ENCODE results near the gene CARD6. TPM values are rescaled to one million over a fixed set of nuclear protein-coding genes. Genes with fewer than 3 reads are reported as not detected.

CARD6 gene, protein sequence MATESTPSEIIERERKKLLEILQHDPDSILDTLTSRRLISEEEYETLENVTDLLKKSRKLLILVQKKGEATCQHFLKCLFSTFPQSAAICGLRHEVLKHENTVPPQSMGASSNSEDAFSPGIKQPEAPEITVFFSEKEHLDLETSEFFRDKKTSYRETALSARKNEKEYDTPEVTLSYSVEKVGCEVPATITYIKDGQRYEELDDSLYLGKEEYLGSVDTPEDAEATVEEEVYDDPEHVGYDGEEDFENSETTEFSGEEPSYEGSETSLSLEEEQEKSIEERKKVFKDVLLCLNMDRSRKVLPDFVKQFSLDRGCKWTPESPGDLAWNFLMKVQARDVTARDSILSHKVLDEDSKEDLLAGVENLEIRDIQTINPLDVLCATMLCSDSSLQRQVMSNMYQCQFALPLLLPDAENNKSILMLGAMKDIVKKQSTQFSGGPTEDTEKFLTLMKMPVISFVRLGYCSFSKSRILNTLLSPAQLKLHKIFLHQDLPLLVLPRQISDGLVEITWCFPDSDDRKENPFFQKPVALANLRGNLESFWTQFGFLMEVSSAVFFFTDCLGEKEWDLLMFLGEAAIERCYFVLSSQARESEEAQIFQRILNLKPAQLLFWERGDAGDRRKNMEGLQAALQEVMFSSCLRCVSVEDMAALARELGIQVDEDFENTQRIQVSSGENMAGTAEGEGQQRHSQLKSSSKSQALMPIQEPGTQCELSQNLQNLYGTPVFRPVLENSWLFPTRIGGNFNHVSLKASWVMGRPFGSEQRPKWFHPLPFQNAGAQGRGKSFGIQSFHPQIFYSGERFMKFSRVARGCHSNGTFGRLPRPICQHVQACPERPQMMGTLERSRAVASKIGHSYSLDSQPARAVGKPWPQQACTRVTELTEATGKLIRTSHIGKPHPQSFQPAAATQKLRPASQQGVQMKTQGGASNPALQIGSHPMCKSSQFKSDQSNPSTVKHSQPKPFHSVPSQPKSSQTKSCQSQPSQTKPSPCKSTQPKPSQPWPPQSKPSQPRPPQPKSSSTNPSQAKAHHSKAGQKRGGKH
- 18.7 and 24.0 TPM in 2 replicates for total RNA-seq

GRCh38 chr5:40841068-40841805, at the start of gene CARD6:
Gene CARD6, plus strand, starts transcription at chr5:40841367. Its CDS starts 16 bp downstream, at chr5:40841383.

DNA sequence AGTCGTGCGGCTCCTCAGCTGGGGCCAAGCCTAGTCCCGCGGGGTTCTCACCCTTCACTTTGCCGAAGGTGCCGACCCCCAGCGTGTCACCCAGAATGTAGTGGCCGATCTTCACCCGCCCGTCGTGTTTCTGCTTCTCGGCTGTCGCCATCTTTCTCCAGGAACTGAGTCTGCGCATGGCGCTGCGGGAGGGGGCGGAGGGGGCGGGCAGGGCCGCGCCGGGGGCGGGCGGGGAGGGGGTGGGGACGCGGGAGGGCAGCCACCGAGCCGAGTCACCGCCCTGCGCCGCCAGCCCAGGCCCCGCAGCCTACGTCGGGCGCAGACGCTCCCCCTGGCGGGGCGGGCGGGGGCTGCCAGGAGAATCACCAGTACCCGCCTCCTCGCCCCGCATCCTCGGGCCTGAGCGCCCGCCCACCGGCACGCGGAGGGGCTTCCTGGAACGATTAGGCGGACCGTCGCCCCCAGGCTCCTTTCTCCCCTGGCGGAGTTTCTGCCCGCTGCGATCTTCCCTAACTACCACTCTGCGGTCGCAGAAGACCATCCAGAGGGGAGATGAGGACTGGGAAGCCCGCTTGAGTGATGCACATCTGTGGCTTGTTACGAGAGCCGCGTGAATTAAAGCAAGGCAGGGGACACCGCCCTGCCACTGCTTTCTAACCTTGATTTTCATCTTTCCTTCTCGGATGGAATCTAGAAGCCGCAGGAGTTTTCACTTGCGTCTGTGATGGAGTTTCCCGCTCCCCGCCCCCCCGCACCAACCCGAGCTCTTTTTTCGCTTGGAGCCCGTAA, 43.0 kb upstream of the CARD6 start, which contains the start of gene PRKAA1:
Gene PRKAA1, minus strand, starts transcription at position 363 of the 789 bp plus-strand sequence. Its CDS starts 185 bp downstream, at position 178.

DNA sequence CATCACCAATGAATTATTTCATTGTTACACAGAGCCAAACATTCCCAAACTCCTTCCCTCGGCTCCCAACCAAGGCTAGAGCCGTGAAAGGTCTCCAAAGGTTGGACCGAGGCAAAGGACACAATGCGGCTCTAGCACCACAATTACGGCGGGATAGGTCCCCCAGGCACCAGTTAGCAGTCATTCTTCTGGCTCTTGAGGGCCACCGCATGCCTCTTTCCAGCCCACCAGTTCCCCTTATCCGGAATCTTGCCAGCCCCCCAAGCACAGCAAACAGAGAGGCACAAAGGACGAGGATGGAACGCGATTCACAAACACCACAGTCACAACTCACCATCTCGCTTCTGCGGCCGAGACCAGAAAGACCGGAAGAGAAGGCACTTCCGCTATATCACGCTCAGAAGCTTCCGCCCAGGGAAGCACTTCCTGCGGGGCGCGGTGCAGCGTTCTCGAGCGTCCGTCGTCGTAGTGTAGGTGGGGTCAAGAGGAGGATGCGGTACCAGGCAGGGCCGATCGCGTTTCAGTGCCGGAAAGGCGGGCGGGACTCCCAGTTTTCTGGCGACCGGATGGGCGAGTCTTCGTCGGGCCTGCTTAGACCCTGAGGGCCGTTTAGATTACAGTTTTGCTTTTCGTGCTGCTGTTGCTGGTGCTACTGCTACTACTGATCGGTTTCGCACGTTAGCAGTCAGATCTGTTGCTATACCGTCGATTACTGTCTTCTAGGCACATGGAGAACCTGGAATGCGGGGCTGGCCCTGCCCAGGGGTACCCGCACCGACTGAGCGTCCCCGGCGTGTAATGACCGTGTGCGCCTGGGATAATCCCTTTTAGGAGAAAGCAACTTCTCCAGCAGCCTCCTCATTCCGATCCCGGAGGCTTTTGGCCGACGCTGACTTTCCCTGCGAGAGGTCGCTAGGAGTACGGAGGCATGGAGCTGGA, 6.0 kb upstream of the CARD6 start, which contains the start of gene RPL37:
Gene RPL37, minus strand, starts transcription at position 374 of the 939 bp plus-strand sequence. Its CDS starts 37 bp downstream, at position 337.

GRCh38 chr5:40909264-40909663, 68.1 kb downstream of the CARD6 start, which contains the start of gene C7:
Gene C7, plus strand, starts transcription at chr5:40909497. Its CDS starts 114 bp downstream, at chr5:40909611.

Other genes starting within 250 kb of the CARD6 start
- 10.3 and 23.3 TPM in 2 replicates for gene PTGER4, start 161.5 kb upstream of the CARD6 start, total RNA-seq
- 13.9 and 18.5 TPM in 2 replicates for gene TTC33, start 85.4 kb upstream of the CARD6 start, total RNA-seq
- gene PRKAA1, start 43.0 kb upstream of the CARD6 start, total RNA-seq, result 111 and 163 TPM in 2 replicates
- 393 and 958 TPM in 2 replicates for gene RPL37, start 6.1 kb upstream of the CARD6 start, total RNA-seq
- 0.15 and 0.83 TPM in 2 replicates for gene C7, start 68.1 kb downstream of the CARD6 start, total RNA-seq
- gene MROH2B, start 230.0 kb downstream of the CARD6 start, total RNA-seq, result not detected in 2 replicates

All from smooth muscle cell of trachea (primary cell).